DND-41 (cell line): Measurements from ENCODE around the gene DAPP1.

Experiments used
- EZH2 ChIP-seq: IDR thresholded peaks from 3 replicates; pipeline ENCODE4 v1.6.1; 2012; ENCODE audit warnings: borderline replicate concordance, low read depth, mild to moderate bottlenecking, moderate library complexity, low read length, inconsistent platforms; ENCODE audit not compliant: severe bottlenecking
- TF ChIP-seq, protein P1 (sequence below): IDR thresholded peaks from 2 replicates; pipeline ENCODE4 v1.5.1; 2012; ENCODE audit warnings: borderline replicate concordance, low read length, moderate library complexity, mild to moderate bottlenecking; ENCODE audit not compliant: poor library complexity, severe bottlenecking; ENCODE audit errors: extremely low read depth

- TF ChIP-seq, protein P1, sequence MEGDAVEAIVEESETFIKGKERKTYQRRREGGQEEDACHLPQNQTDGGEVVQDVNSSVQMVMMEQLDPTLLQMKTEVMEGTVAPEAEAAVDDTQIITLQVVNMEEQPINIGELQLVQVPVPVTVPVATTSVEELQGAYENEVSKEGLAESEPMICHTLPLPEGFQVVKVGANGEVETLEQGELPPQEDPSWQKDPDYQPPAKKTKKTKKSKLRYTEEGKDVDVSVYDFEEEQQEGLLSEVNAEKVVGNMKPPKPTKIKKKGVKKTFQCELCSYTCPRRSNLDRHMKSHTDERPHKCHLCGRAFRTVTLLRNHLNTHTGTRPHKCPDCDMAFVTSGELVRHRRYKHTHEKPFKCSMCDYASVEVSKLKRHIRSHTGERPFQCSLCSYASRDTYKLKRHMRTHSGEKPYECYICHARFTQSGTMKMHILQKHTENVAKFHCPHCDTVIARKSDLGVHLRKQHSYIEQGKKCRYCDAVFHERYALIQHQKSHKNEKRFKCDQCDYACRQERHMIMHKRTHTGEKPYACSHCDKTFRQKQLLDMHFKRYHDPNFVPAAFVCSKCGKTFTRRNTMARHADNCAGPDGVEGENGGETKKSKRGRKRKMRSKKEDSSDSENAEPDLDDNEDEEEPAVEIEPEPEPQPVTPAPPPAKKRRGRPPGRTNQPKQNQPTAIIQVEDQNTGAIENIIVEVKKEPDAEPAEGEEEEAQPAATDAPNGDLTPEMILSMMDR = no peak
- no peak for TF ChIP-seq EZH2
Observed at GRCh38 chr4:99806545-99806944, 10.1 kb upstream of the DAPP1 start.
